CMK (cell line): ENCODE data around the gene EIPR1.

ENCODE experiments used
- DNase-seq: peaks from one replicate; pipeline ENCODE4 v3.0.0-alpha.2; 2010; ENCODE audit warnings: low read depth

EIPR1 gene

GRCh38 chr2:3174626-3175567, 202.7 kb downstream of the EIPR1 start:
- DNase-seq, result no peak

- DNase-seq, result no peak
Observed at GRCh38 chr2:3173031-3173430, 204.6 kb downstream of the EIPR1 start.

- DNase-seq, result no peak
Observed at GRCh38 chr2:3172265-3172935, 205.2 kb downstream of the EIPR1 start.

- DNase-seq, result no peak
Observed at GRCh38 chr2:3171564-3172264, 205.9 kb downstream of the EIPR1 start.

- no peak for DNase-seq
Observed at GRCh38 chr2:3170792-3171455, 206.7 kb downstream of the EIPR1 start.

- no peak for DNase-seq
Observed at GRCh38 chr2:3169106-3169870, 208.3 kb downstream of the EIPR1 start.

- no peak for DNase-seq
Observed at GRCh38 chr2:3168230-3168891, 209.3 kb downstream of the EIPR1 start.

GRCh38 chr2:3163401-3163800, 214.2 kb downstream of the EIPR1 start:
- DNase-seq, result no peak

GRCh38 chr2:3162442-3163077, 215.1 kb downstream of the EIPR1 start:
- DNase-seq, result no peak

- no peak for DNase-seq
Observed at GRCh38 chr2:3160751-3161330, 216.8 kb downstream of the EIPR1 start.

- DNase-seq, result no peak
Observed at GRCh38 chr2:3159782-3160545, 217.7 kb downstream of the EIPR1 start.

- no peak for DNase-seq
Observed at GRCh38 chr2:3154700-3155099, 222.9 kb downstream of the EIPR1 start.

- DNase-seq, result peak; percentile 4
Observed at GRCh38 chr2:3154146-3154545, 223.5 kb downstream of the EIPR1 start.

- DNase-seq, result no peak
Observed at GRCh38 chr2:3151153-3151918, 226.3 kb downstream of the EIPR1 start.

- DNase-seq, result no peak
Observed at GRCh38 chr2:3149441-3150217, 228.0 kb downstream of the EIPR1 start.

GRCh38 chr2:3148716-3149115, 228.9 kb downstream of the EIPR1 start:
- DNase-seq, result no peak
